ENCODE results near the gene SF3B4. TPM values are rescaled to one million over a fixed set of nuclear protein-coding genes. Genes with fewer than 3 reads are reported as not detected.
A peak's percentile ranks its signal among the peaks of the same experiment; 100 is the strongest.
"Not testable (repeated sequence)": the region's sequence is repeated elsewhere in the genome, so short reads cannot be mapped to it uniquely, and the experiment has no call there.

Gene SF3B4
- total RNA-seq, 1 donor: 24.9 TPM

DNA sequence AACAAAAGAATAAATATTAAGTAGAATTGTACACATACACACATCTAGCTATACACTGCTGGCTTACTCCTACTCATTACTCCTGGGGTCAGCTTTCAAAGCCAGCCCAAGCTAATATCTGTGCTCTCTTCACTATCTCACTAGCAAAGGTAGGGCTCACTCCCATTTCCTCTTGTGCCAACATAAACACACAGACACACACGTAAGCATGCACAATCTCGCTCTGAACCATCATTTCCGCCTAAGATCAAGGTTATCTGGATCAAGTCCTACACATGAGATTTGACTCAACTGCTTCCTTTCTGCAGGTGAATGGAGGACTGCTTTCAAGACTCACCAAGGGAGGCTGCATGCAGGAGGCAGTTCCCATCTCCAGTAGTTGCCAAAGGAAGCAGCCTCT lies 37.8 kb upstream of the SF3B4 start:
- TF ChIP-seq, protein P1, sequence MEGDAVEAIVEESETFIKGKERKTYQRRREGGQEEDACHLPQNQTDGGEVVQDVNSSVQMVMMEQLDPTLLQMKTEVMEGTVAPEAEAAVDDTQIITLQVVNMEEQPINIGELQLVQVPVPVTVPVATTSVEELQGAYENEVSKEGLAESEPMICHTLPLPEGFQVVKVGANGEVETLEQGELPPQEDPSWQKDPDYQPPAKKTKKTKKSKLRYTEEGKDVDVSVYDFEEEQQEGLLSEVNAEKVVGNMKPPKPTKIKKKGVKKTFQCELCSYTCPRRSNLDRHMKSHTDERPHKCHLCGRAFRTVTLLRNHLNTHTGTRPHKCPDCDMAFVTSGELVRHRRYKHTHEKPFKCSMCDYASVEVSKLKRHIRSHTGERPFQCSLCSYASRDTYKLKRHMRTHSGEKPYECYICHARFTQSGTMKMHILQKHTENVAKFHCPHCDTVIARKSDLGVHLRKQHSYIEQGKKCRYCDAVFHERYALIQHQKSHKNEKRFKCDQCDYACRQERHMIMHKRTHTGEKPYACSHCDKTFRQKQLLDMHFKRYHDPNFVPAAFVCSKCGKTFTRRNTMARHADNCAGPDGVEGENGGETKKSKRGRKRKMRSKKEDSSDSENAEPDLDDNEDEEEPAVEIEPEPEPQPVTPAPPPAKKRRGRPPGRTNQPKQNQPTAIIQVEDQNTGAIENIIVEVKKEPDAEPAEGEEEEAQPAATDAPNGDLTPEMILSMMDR (IDR thresholded peaks at IDR 0.05; ENCODE audit: insufficient read depth, low read length): no peak
- H3K4me3 ChIP-seq (ENCODE audit: low read depth, low read length): no peak overlapping the region
- DNase-seq (ENCODE audit: low read depth): no peak

- no peak for DNase-seq (ENCODE audit: low read depth)
- no peak overlapping the region for H3K4me3 ChIP-seq (ENCODE audit: low read depth, low read length)
- TF ChIP-seq, protein P1 (IDR thresholded peaks at IDR 0.05; ENCODE audit: insufficient read depth, low read length): no peak
Measured at GRCh38 chr1:149963358-149963757, 35.8 kb upstream of the SF3B4 start.

GRCh38 chr1:149962736-149963135 lies 35.1 kb upstream of the SF3B4 start:
- DNase-seq (ENCODE audit: low read depth): no peak
- TF ChIP-seq, protein P1 (IDR thresholded peaks at IDR 0.05; ENCODE audit: insufficient read depth, low read length): no peak
- no peak overlapping the region for H3K4me3 ChIP-seq (ENCODE audit: low read depth, low read length)

- H3K4me3 ChIP-seq (ENCODE audit: low read depth, low read length): no peak overlapping the region
- TF ChIP-seq, protein P1 (IDR thresholded peaks at IDR 0.05; ENCODE audit: insufficient read depth, low read length): peak; percentile 72
- DNase-seq (ENCODE audit: low read depth): peak; percentile 90
Measured at GRCh38 chr1:149962039-149962647, 34.5 kb upstream of the SF3B4 start.

GRCh38 chr1:149957548-149957947 lies 29.9 kb upstream of the SF3B4 start:
- DNase-seq (ENCODE audit: low read depth); H3K4me3 ChIP-seq (ENCODE audit: low read depth, low read length): not testable (repeated sequence)

- H3K4me3 ChIP-seq (ENCODE audit: low read depth, low read length): no peak overlapping the region
- DNase-seq (ENCODE audit: low read depth): no peak
- TF ChIP-seq, protein P1 (IDR thresholded peaks at IDR 0.05; ENCODE audit: insufficient read depth, low read length): no peak
Measured at GRCh38 chr1:149949911-149950310, 22.3 kb upstream of the SF3B4 start.

GRCh38 chr1:149945206-149945605 lies 17.6 kb upstream of the SF3B4 start:
- TF ChIP-seq, protein P1 (IDR thresholded peaks at IDR 0.05; ENCODE audit: insufficient read depth, low read length): no peak
- no peak for DNase-seq (ENCODE audit: low read depth)

More at GRCh38 chr1:149945206-149945605, 17.6 kb upstream of the SF3B4 start:
- H3K4me3 ChIP-seq (ENCODE audit: low read depth, low read length): no peak overlapping the region

Measured in fibroblast of the aortic adventitia (primary cell).